Measurements from ENCODE around the gene KIF26B. TPM values are rescaled to one million over a fixed set of nuclear protein-coding genes. Genes with fewer than 3 reads are reported as not detected.

KIF26B gene
- total RNA-seq, 1 experiment from 2014 or later: 1.2 TPM

GRCh38 chr1:245748646-245749045, 593.9 kb downstream of the KIF26B start (continued):
- no peak for TF ChIP-seq ZNF281 (CRISPR knock-in tag; IDR thresholded peaks at IDR 0.05)
- no peak for TF ChIP-seq ZNF317 (CRISPR knock-in tag; IDR thresholded peaks at IDR 0.05; ENCODE audit: borderline replicate concordance, low read depth)
- no peak for TF ChIP-seq CREB1 (CRISPR knock-in tag; IDR thresholded peaks at IDR 0.05)
- TF ChIP-seq AR (CRISPR knock-in tag; IDR thresholded peaks at IDR 0.05): no peak
- no peak for TF ChIP-seq ZNF425 (CRISPR knock-in tag; conservative IDR thresholded peaks at IDR 0.05)

- CTCF ChIA-PET: no interaction called here
- TF ChIP-seq ZMAT4 (CRISPR knock-in tag; IDR thresholded peaks at IDR 0.05): no peak
- no peak for TF ChIP-seq IRF1 (CRISPR knock-in tag; IDR thresholded peaks at IDR 0.05)
- no peak for TF ChIP-seq ZNF121 (CRISPR knock-in tag; IDR thresholded peaks at IDR 0.05)
- TF ChIP-seq E2F5 (CRISPR knock-in tag; IDR thresholded peaks at IDR 0.05): no peak
- TF ChIP-seq RORB (CRISPR knock-in tag; IDR thresholded peaks at IDR 0.05): no peak
- no peak for TF ChIP-seq ZNF425 (CRISPR knock-in tag; conservative IDR thresholded peaks at IDR 0.05)
- ATAC-seq (no peak), DNase-seq (ENCODE audit: low spot score) (no peak)
- Mint-ChIP-seq H3K4me3 (no peak overlapping the region), H3K9me3 (peaks cover 18% of the 10 kb centered on the region), H3K4me1 (peaks cover 25% of the 10 kb centered on the region), H3K27ac (no peak overlapping the region), H3K36me3 (peaks cover 5% of the 10 kb centered on the region), H3K27me3 (ENCODE audit: low read depth) (no peaks in the 10 kb centered on the region)
- POLR2A ChIA-PET: no interaction called here
Measured at GRCh38 chr1:245749053-245749452, 594.3 kb downstream of the KIF26B start.

GRCh38 chr1:245750261-245750660, 595.5 kb downstream of the KIF26B start:
- Mint-ChIP-seq H3K9me3 (peaks cover 26% of the 10 kb centered on the region), H3K36me3 (peaks cover 7% of the 10 kb centered on the region), H3K27me3 (ENCODE audit: low read depth) (no peaks in the 10 kb centered on the region), H3K4me3 (no peak overlapping the region), H3K27ac (no peak overlapping the region; the same call in 1 of the 2 replicates), H3K4me1 (peaks cover 32% of the 10 kb centered on the region)
- CTCF ChIA-PET: no interaction called here
- DNase-seq (ENCODE audit: low spot score) (no peak), ATAC-seq (no peak)
- POLR2A ChIA-PET: no interaction called here
- TF ChIP-seq ATF1 (CRISPR knock-in tag; IDR thresholded peaks at IDR 0.05) (no peak), STAT6 (CRISPR knock-in tag; conservative IDR thresholded peaks at IDR 0.05; ENCODE audit: low read depth) (no peak), ZNF671 (CRISPR knock-in tag; IDR thresholded peaks at IDR 0.05) (no peak), GRHL2 (CRISPR knock-in tag; IDR thresholded peaks at IDR 0.05; ENCODE audit: insufficient replicate concordance, severe bottlenecking) (no peak), FOXJ3 (CRISPR knock-in tag; IDR thresholded peaks at IDR 0.05; ENCODE audit: borderline replicate concordance) (no peak)
